Ishikawa (cell line): Measurements from ENCODE around the gene TPO.

ENCODE experiments used
- CEBPB ChIP-seq: IDR thresholded peaks from 2 replicates; pipeline ENCODE4 v1.6.1; 2012
- EP300 ChIP-seq: IDR thresholded peaks from 2 replicates; pipeline ENCODE4 v1.6.1; 2012; ENCODE audit warnings: borderline replicate concordance
- FOXM1 ChIP-seq: IDR thresholded peaks from 2 replicates; pipeline ENCODE4 v1.6.1; 2012; ENCODE audit warnings: low read depth, borderline replicate concordance
- RAD21 ChIP-seq: IDR thresholded peaks from 2 replicates; pipeline ENCODE4 v1.6.1; 2012; ENCODE audit warnings: low read depth
- REST ChIP-seq: IDR thresholded peaks from 2 replicates; pipeline ENCODE4 v1.6.1; 2012; ENCODE audit warnings: low read depth, mild to moderate bottlenecking
- TCF12 ChIP-seq: IDR thresholded peaks from 2 replicates; pipeline ENCODE4 v1.6.1; 2012; ENCODE audit warnings: low read depth
- YY1 ChIP-seq: IDR thresholded peaks from 2 replicates; pipeline ENCODE4 v1.6.1; 2012; ENCODE audit warnings: low read depth

- no peak for TF ChIP-seq YY1
- TF ChIP-seq EP300: no peak
- no peak for TF ChIP-seq FOXM1
- TF ChIP-seq CEBPB: no peak
- TF ChIP-seq TCF12: no peak
- no peak for TF ChIP-seq REST
- TF ChIP-seq RAD21: no peak
Observed at GRCh38 chr2:1503471-1504310, 90.4 kb downstream of the TPO start.
